Stomach smooth muscle (tissue), 2 donors: ENCODE results near the gene RPGRIP1L.

Experiments
- H3K27ac ChIP-seq: one replicate; pipeline ENCODE4 v1.7.0; 2013; ENCODE audit warnings: mild to moderate bottlenecking, low read length, inconsistent platforms
- H3K27me3 ChIP-seq, 2 donors: one replicate each; pipeline ENCODE4 v1.7.0; 2013; ENCODE audit warnings: low read length in 2 of 2; ENCODE audit not compliant: insufficient read depth in 2 of 2, control insufficient read depth in 1 of 2
- H3K36me3 ChIP-seq, 2 donors: one replicate each; pipeline ENCODE4 v1.7.0; 2013; ENCODE audit warnings: low read length in 2 of 2; ENCODE audit not compliant: control insufficient read depth in 2 of 2, insufficient read depth in 2 of 2
- H3K4me1 ChIP-seq: one replicate; pipeline ENCODE4 v1.7.0; 2013; ENCODE audit warnings: low read length; ENCODE audit not compliant: control insufficient read depth, insufficient read depth
- H3K4me3 ChIP-seq, 2 donors: one replicate each; pipeline ENCODE4 v1.7.0; 2013; ENCODE audit warnings: low read length in 2 of 2
- H3K9ac ChIP-seq, 2 donors: one replicate each; pipeline ENCODE4 v1.7.0; 2013; ENCODE audit warnings: low read length in 2 of 2, mild to moderate bottlenecking in 1 of 2
- H3K9me3 ChIP-seq, 2 donors: one replicate each; pipeline ENCODE4 v1.7.0; 2013; ENCODE audit warnings: low read length in 2 of 2; ENCODE audit not compliant: control insufficient read depth in 2 of 2
- donor health status: healthy.
- donor health status: Pancreatic carcinoma.

The RPGRIP1L gene

DNA sequence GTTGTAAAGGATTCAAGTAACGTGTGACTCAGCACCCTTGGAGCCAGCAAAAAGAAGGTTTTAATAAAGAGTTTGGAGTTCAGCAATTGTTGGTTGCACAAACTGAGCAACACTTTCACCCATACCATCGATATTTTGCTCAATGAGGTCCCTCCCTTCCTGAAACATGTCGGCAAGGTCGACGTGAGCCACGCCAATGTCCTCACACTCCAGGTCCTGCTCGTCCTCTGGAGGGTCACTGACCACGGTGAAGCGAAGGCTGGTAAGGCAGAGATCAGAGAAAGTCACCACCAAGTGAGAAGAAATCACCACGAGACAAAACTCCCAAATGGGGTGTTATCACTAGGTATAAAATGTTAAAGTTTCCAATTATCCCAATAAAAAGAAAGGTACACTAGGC is 98.3 kb downstream of the RPGRIP1L start:
- Histone ChIP-seq H3K27ac (no peak overlapping the region), H3K9me3 (no peaks in the 10 kb centered on the region), H3K27me3 (no peaks in the 10 kb centered on the region), H3K4me1 (no peaks in the 10 kb centered on the region), H3K9ac (no peak overlapping the region), H3K4me3 (no peak overlapping the region), H3K36me3 (peaks cover 3 to 5% of the 10 kb centered on the region in 2 donors)

DNA sequence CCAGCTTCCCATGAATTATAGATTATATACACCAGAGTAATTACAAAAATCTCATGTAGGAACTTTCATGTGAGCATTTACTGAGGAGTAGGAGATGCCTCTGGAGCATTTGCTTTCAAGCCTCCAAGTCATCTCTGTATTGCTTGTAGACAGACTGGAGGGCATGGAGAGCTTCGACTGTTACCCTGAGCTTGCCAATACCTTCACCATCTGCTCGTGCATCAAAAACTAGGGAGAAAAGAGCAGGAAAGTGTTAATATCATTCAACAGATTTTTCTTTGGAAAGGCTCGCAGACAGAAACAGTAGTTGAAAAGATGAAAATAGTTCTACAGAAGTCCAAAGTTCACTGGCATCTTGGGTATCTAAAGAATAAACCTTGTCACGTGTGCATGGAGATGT is 101.7 kb downstream of the RPGRIP1L start:
- Histone ChIP-seq H3K4me3 (no peak overlapping the region), H3K9me3 (peaks cover 0 to 2% of the 10 kb centered on the region in 2 donors), H3K4me1 (no peaks in the 10 kb centered on the region), H3K9ac (no peak overlapping the region), H3K27me3 (no peaks in the 10 kb centered on the region), H3K27ac (no peak overlapping the region), H3K36me3 (peaks cover 3 to 5% of the 10 kb centered on the region in 2 donors)

DNA sequence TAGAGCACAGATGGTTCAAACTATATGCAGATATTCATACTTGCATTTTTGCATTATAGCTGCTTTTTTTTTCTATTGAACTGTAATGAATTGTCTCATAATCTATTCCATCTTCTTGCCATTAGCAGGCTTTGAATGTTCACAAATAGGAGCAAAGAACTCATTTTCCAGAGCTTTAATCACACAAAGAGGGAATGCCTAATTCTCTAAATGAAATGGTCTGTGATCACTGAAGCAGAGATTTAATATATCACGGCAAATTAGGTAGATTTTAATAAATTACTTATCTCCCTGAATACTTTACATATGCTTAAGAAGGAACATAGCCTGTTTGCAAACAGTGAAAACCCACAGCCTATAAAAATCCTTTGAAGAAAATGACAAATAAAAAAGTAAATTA is 103.0 kb downstream of the RPGRIP1L start:
- no peak overlapping the region for H3K9ac ChIP-seq
- peaks cover 3 to 5% of the 10 kb centered on the region in 2 donors for H3K36me3 ChIP-seq
- H3K4me1 ChIP-seq: no peaks in the 10 kb centered on the region
- no peaks in the 10 kb centered on the region for H3K27me3 ChIP-seq
- H3K9me3 ChIP-seq: peaks cover 0 to 2% of the 10 kb centered on the region in 2 donors
- H3K4me3 ChIP-seq: no peak overlapping the region
- H3K27ac ChIP-seq: no peak overlapping the region

DNA sequence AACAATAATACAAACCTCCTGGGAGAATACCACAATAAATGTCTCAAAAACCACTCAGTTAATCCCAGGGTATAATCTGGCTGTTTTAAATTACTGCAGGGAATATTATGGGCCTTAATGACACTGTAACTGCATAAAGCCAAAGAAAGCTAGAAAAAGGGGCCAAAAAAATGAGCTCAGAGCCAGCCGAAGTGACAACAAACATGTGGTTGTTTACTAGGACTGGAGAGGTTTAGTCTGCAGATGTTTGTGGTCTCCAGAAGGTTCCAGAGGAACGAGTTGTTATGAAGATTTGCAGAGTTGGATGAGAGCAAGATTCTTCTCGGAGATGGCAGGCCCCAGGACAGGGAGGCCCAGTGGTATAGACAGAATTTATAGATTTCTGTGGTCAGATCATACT is 103.5 kb downstream of the RPGRIP1L start:
- H3K27ac ChIP-seq: no peak overlapping the region
- no peak overlapping the region for H3K4me3 ChIP-seq
- H3K4me1 ChIP-seq: no peaks in the 10 kb centered on the region
- no peak overlapping the region for H3K9ac ChIP-seq
- H3K9me3 ChIP-seq: peaks cover 0 to 2% of the 10 kb centered on the region in 2 donors
- no peaks in the 10 kb centered on the region for H3K27me3 ChIP-seq
- H3K36me3 ChIP-seq: peaks cover 2 to 3% of the 10 kb centered on the region in 2 donors

DNA sequence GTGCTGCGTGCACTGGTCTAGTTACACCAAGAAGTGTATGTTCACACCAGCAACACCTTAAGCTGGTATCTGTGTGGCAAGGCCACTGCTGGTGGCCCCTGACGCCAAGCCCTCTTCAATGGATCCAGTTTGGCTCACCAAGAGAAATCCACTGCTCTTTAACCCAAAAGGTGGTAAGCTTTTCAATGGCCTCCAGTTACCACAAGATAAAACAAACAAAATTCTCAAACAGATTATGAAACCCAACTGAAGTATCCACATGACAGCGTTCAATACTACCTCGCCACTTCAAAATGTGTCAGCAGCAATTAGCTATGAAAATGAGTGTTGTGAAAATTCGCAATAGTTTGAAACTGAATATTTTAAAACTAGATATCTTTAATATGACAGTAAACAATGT is 104.1 kb downstream of the RPGRIP1L start:
- Histone ChIP-seq H3K9ac (no peak overlapping the region), H3K36me3 (peaks cover 0 to 3% of the 10 kb centered on the region in 2 donors), H3K9me3 (peaks cover 0 to 2% of the 10 kb centered on the region in 2 donors), H3K4me1 (no peaks in the 10 kb centered on the region), H3K27me3 (no peaks in the 10 kb centered on the region), H3K27ac (no peak overlapping the region), H3K4me3 (no peak overlapping the region)

DNA sequence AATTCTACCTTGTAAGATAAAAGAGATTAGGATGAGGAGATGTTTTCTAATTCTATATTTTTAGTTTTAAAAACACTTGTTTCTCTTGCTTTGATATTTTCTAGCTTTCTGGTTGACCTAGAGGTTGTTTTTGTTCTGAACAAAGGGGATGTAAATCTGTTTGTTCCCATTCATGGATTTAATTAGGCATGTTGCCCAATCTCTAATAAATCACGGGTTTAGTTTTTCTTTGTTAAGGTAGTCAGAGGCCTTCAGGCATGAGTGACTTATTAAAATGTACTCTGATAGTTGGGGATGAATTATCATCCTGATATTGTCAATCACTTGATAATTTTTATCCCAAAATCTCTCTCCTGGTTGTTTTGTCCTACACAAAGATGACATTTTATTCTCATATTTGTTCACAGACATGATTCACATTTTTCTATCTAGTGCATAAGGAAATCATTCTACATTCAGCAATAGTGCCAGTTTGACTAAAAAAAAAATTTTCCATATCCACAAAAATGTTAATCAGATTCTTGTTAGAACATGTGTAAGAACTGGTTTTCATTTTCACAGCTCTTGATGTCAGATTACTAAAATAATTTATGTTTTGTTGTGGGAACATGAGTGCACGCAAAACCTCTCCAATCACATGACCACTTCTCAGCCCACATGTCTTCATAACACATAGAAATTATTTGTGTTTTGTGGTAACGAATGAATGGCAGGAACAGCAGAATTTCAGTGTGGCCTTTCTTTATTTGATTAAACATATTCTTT is 105.0 kb downstream of the RPGRIP1L start:
- Histone ChIP-seq H3K36me3 (peaks cover 0 to 3% of the 10 kb centered on the region in 2 donors), H3K27ac (no peak overlapping the region), H3K4me1 (no peaks in the 10 kb centered on the region), H3K27me3 (no peaks in the 10 kb centered on the region), H3K4me3 (no peak overlapping the region), H3K9ac (no peak overlapping the region), H3K9me3 (peaks cover 2 to 3% of the 10 kb centered on the region in 2 donors)

DNA sequence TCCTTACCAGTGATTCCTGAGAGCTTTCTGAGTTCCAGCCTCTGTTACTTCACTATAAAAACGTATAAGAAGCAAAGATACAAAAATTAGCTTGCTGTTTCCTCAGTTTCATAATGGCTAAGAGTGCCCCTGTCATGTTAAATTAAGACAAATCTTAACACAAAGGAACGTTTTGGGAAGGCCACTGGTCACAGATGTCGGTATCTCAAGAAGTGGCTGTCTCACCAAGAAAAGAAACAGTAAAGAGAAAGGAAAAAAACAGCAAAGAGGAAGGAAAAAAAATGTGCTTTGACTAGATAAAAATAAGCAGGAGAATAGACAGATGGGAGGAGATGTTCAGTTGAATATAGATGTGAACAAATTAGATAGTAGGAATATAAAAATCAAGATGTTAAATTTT is 105.9 kb downstream of the RPGRIP1L start:
- Histone ChIP-seq H3K36me3 (peaks cover 0 to 3% of the 10 kb centered on the region in 2 donors), H3K4me3 (no peak overlapping the region), H3K9ac (no peak overlapping the region), H3K9me3 (peaks cover 2 to 3% of the 10 kb centered on the region in 2 donors), H3K27me3 (no peaks in the 10 kb centered on the region), H3K4me1 (no peaks in the 10 kb centered on the region), H3K27ac (no peak overlapping the region)

DNA sequence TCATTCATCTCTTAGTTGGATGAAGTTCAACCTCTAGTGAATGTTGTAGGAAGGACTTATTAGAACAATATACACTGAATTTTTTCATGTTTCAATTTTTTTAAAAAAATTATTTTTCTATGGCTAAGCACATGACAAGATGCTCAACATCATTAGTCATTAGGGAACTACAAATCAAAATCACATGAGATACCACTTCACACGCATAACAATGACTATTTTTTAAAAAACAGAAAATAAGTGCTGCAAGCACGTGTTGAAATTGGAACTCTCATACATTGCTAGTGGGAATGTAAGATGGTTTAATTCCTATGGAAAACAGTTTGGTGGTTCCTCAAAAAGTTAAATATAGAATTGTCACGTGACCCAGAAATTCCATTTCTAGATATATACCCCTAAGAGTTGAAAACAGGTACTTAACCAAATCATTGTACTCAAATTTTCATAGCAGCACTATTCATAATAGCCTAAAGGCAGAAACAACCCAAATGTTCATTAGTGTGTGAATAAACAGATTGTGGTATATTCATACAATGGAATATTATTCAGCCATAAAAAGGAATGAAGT is 115.5 kb downstream of the RPGRIP1L start:
- Histone ChIP-seq H3K4me1 (no peaks in the 10 kb centered on the region), H3K36me3 (no peaks in the 10 kb centered on the region), H3K27ac (no peak overlapping the region), H3K9me3 (peaks cover 0 to 4% of the 10 kb centered on the region in 2 donors), H3K4me3 (no peak overlapping the region), H3K27me3 (no peaks in the 10 kb centered on the region), H3K9ac (no peak overlapping the region)

DNA sequence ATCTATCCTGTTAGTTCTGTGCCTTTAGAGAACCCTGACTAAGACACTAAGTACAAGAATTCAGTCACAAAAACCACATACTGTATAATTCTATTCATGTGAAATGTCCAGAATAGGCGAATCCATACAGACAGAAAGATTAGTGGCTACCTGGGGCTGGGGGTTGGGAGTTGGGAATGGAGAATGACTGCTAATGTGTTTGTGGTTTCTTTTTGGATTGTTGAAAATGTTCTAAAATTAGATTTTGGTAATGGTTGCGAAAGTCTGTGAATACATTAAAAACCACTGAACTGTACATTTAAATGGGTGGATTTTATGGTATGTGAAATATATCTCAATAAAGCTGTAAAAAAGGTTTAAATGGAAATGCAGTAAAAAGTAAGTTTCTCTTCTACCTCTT is 120.3 kb downstream of the RPGRIP1L start:
- Histone ChIP-seq H3K27ac (no peak overlapping the region), H3K4me3 (no peak overlapping the region), H3K9ac (no peak overlapping the region), H3K9me3 (peaks cover 0 to 3% of the 10 kb centered on the region in 2 donors), H3K36me3 (no peaks in the 10 kb centered on the region), H3K27me3 (no peaks in the 10 kb centered on the region), H3K4me1 (no peaks in the 10 kb centered on the region)

DNA sequence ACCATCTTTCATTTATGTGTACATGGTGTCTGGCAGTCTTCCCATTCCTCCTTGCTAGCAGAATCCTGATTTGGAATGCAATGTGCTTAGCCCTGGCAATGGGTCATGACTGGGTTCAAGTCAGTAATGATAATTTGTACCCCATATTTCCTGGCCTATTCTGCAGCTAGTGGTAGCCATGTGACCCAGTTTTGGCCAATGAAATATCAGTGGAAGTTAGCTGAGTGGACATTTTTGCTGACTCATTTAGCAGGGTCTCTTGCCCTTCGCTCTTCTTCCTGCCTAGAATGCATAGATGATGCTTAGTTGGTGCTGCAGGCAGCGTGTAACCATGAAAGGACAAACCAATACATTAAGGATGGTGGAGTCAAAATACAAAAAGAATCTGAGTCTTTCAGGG is 121.9 kb downstream of the RPGRIP1L start:
- Histone ChIP-seq H3K9ac (no peak overlapping the region), H3K4me3 (no peak overlapping the region), H3K27ac (no peak overlapping the region), H3K4me1 (no peaks in the 10 kb centered on the region), H3K36me3 (no peaks in the 10 kb centered on the region), H3K9me3 (peaks cover 0 to 3% of the 10 kb centered on the region in 2 donors), H3K27me3 (no peaks in the 10 kb centered on the region)
